Measurements from ENCODE around the gene MYO7A. TPM values are rescaled to one million over a fixed set of nuclear protein-coding genes. Genes with fewer than 3 reads are reported as not detected.

Gene MYO7A
- total RNA-seq, 1 donor from 2014 or later, result 3.2 TPM

GRCh38 chr11:77129842-77130756 lies 2.1 kb downstream of the MYO7A start:
- DNase-seq, result no peak
- H3K4me3 ChIP-seq, result no peak overlapping the region
- H3K4me1 ChIP-seq, result peaks cover 47% of the 10 kb centered on the region
- H3K27ac ChIP-seq (replicated peaks), result peak overlapping the region; percentile 61
- intact Hi-C loops (cut with micrococcal nuclease), result loop anchor here (5.0 kb wide), 1 partner anchor 57 kb away; no protein-coding TSS in a partner anchor
- peaks cover 13% of the 10 kb centered on the region for H3K27me3 ChIP-seq (ENCODE audit: low read depth)
- TF ChIP-seq CTCF (IDR thresholded peaks at IDR 0.05; ENCODE audit: borderline replicate concordance), result no peak
- no peaks in the 10 kb centered on the region for H3K36me3 ChIP-seq
- no peaks in the 10 kb centered on the region for H3K9me3 ChIP-seq (replicated peaks)

- Histone ChIP-seq H3K36me3 (no peaks in the 10 kb centered on the region), H3K9me3 (replicated peaks) (no peaks in the 10 kb centered on the region), H3K27ac (replicated peaks) (peak overlapping the region; percentile 61), H3K4me3 (no peak overlapping the region), H3K27me3 (ENCODE audit: low read depth) (peaks cover 10% of the 10 kb centered on the region), H3K4me1 (peaks cover 47% of the 10 kb centered on the region)
- DNase-seq, result peak; percentile 78
- intact Hi-C loops (cut with micrococcal nuclease), result no loop called here
- no peak for TF ChIP-seq CTCF (IDR thresholded peaks at IDR 0.05; ENCODE audit: borderline replicate concordance)
These were observed 2.9 kb downstream of the MYO7A start for GRCh38 chr11:77130763-77131513.

- intact Hi-C loops (cut with micrococcal nuclease), result no loop called here
- Histone ChIP-seq H3K27ac (replicated peaks) (peak overlapping the region; percentile 61), H3K36me3 (no peaks in the 10 kb centered on the region), H3K9me3 (replicated peaks) (no peaks in the 10 kb centered on the region), H3K27me3 (ENCODE audit: low read depth) (peaks cover 4% of the 10 kb centered on the region), H3K4me3 (no peak overlapping the region), H3K4me1 (peaks cover 47% of the 10 kb centered on the region)
- no peak for DNase-seq
- TF ChIP-seq CTCF (IDR thresholded peaks at IDR 0.05; ENCODE audit: borderline replicate concordance), result no peak
These were observed 3.5 kb downstream of the MYO7A start for GRCh38 chr11:77131560-77131959.

GRCh38 chr11:77135069-77135468 lies 7.0 kb downstream of the MYO7A start:
- H3K27ac ChIP-seq (replicated peaks), result no peak overlapping the region
- intact Hi-C loops (cut with micrococcal nuclease), result no loop called here

More at GRCh38 chr11:77135069-77135468, 7.0 kb downstream of the MYO7A start:
- Histone ChIP-seq H3K36me3 (no peaks in the 10 kb centered on the region), H3K4me3 (no peak overlapping the region), H3K4me1 (peaks cover 47% of the 10 kb centered on the region), H3K9me3 (replicated peaks) (no peaks in the 10 kb centered on the region), H3K27me3 (ENCODE audit: low read depth) (peaks cover 14% of the 10 kb centered on the region)
- DNase-seq, result no peak
- TF ChIP-seq CTCF (IDR thresholded peaks at IDR 0.05; ENCODE audit: borderline replicate concordance), result no peak

Measured in left ventricle myocardium inferior (tissue), 1 donor.